GM19240 (cell line): Measurements from ENCODE around the gene ATN1.
"Not testable (repeated sequence)": the region's sequence is repeated elsewhere in the genome, so short reads cannot be mapped to it uniquely, and the experiment has no call there.

Source experiments
- DNase-seq: peaks from one replicate; pipeline ENCODE4 v3.0.0; 2011; ENCODE audit warnings: low spot score; ENCODE audit not compliant: insufficient read length

The ATN1 gene

DNA sequence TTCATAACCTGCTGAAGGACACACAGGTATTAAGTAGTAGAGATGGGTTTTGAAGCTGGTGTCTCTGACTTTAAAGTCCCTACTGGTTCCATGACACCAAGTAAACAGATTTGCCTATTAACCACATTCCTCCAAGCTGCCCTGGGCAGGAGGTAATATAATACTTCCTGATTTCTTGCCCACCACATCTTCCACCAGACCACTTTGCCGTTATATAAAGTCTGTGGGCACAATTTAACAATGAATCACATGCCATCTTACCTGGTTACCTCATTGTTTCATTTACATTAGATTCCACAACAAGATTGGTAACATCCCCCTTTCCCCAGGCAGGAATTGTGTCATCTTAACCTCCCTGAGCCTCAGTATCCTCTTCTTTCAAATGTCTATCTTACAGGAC lies 24.0 kb upstream of the ATN1 start:
- no peak for DNase-seq

DNA sequence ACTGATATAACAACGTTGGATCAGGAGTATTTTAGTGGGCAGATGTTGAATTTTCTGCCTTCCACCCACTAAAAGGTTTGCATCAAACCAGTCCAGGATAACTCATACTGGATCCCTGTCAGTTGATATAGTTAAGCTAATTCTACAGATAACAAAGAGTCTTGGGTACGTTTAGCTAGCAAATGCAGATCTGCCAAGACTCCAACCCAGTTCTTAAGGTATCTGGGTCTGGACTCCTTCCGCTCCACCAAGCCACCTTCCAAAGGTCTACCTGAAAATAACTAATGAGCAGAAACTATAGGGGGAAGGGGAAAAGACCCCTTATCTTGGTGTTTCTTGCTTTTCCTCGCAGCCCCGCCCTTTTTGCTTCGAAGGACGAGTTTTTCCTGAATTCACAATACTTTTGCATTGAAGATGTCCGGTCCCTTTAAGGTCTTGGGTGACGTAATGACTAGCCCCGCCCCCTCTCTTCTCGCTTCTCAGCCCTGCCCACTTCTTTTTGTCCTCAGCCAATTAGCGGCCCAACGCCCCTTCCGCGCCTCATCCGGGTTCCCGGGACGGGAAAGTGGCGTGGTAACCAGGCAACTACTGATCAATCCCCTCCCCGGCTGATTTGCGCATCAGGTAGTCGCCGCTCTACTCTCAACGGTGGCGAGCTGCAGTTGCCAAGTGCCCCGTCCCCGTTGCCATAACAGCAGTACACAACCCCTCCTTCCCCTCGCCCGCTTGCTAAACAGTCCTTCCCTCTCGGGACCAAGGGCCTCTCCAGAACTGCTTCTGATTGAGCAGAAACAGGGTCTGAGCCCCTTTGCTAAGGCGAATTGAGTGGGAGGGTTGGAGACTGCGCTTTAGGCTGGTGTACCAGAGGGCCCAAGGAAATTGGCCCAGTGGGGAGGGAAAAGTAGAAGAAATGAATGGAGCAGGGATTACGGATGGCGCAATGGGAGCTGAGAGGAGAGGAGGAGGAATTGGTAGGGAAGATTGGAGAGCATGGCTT lies 23.2 kb upstream of the ATN1 start, which contains the start of gene LRRC23:
Gene LRRC23, plus strand, starts transcription at position 543 of the 997 bp plus-strand sequence. CDS start 812 bp downstream, outside the sequence.
- DNase-seq, result peak; percentile 96

DNA sequence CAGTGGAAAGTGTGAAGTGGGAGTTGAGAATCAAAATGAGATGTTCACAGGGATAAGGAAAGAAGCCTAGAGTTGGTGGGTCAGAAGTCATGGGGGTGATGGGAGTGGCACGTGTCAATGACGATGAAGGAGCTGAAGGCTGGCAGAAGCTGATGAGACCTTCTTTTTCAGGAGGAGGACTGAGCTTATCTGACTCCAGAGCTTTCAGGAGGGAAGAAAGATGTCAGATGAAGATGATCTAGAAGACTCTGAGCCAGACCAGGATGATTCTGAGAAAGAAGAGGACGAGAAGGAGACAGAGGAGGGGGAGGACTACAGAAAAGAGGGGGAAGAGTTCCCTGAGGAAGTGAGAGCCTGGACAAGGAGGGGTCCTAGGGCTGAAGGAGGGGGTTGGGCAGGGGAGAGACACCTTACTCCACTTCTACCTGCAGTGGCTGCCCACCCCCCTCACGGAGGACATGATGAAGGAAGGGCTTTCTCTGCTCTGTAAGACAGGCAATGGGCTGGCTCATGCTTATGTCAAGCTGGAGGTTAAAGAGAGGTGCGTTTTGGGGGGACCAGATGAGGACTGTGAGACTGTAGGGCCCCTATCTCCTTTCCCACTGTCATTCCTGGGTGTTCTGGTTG lies 22.2 kb upstream of the ATN1 start:
- DNase-seq, result no peak

DNA sequence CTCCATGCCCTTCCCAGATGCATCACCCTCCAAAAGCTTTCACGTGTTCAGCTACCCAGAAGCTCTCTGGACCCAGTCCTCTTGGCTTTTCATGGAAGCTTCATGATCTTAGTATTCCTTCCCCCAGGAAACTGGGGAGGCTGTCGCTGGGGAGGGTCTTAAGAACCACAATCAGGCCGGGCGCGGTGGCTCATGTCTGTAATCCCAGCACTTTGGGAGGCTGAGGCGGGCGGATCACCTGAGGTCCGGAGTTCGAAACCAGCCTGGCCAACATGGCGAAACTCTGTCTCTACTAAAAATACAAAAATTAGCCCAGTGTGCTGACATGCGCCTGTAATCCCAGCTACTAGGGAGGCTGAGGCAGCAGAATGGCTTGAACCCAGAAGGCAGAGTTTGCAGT lies 19.6 kb upstream of the ATN1 start:
- not testable (repeated sequence) for DNase-seq

DNA sequence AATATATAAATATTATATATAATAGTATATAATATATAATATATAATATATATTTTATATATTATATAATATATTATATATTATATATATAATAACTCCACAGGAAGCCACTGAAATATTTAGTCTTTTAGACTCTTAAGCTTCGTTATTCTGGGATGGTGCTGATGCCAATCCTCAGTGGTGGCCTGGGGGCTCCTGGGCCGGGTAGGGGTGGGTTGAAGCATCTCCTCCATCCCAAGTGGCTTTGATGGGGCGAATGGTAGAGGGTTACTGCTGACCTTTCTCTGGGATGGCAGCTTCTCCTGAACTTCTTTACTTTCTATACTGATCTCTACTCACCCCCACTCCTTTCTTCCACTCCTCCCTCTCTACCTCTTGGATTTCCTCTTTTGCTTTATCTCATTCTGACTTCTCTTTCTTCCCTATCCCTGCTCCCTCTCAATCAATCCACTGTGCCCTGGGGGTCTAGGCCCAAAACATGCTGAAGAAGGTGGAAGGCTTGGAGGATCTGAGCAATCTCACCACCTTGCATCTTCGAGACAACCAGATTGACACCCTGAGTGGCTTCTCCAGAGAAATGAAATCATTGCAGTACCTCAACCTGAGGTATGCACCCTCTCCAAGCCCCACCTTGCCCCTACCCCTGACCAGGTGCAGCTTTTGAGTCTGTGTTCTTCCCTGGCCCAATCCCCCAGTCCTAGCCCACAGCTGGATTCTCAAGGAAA lies 18.2 kb upstream of the ATN1 start:
- DNase-seq, result no peak

DNA sequence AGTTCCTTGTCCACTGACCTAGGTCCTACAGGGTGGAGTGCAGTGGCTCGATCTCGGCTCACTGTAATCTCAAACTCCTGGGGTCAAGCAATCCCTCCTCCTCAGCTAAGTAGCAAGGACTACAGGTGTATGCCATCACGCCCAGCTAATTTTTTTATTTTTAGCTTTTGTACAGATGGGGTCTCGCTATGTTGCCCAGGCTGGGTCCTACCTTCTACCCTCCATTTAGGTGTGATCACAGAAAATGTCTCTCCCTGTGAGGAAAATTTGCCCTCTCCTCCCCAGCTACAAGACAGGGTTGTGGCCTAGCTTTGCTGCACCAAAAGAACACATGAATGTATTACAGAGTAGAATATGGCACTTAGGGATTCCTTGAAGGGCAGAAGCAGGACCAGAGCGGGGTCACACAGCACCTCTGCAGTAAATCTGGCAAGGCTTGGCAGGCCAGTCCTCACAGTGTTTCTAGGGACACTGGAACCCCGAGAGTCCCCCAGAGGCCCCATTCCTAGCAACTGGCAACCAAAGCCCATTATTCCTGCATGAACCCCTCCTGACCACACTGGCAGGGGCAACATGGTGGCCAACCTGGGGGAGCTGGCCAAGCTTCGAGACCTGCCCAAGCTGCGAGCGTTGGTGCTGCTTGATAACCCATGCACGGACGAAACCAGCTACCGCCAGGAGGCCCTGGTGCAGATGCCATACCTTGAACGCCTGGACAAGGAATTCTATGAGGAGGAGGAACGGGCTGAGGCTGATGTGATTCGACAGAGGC lies 15.4 kb upstream of the ATN1 start:
- DNase-seq, result no peak

DNA sequence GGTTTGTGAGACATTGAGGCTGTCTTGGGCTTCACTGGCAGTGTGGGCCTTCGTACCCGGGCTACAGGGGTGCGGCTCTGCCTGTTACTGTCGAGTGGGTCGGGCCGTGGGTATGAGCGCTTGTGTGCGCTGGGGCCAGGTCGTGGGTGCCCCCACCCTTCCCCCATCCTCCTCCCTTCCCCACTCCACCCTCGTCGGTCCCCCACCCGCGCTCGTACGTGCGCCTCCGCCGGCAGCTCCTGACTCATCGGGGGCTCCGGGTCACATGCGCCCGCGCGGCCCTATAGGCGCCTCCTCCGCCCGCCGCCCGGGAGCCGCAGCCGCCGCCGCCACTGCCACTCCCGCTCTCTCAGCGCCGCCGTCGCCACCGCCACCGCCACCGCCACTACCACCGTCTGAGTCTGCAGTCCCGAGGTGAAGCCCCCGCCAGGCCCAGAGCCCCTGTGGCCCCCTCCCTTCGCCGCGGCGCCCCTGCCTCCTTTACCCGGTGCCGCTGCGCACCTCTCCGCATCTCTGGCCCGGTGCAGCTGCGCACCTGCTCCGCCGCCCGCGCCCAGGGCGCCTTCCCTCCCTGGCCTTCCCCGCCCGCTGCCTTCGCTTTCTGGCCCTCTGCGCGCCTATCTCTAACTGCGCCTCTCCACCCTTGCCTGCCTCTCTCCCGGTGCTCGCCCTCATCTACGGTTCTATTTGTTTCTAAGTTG lies 13.4 kb upstream of the ATN1 start, which contains the start of gene ENO2:
Gene ENO2, plus strand, starts transcription at position 335 of the 701 bp plus-strand sequence. CDS start 1,253 bp downstream, outside the sequence.
- DNase-seq, result no peak

DNA sequence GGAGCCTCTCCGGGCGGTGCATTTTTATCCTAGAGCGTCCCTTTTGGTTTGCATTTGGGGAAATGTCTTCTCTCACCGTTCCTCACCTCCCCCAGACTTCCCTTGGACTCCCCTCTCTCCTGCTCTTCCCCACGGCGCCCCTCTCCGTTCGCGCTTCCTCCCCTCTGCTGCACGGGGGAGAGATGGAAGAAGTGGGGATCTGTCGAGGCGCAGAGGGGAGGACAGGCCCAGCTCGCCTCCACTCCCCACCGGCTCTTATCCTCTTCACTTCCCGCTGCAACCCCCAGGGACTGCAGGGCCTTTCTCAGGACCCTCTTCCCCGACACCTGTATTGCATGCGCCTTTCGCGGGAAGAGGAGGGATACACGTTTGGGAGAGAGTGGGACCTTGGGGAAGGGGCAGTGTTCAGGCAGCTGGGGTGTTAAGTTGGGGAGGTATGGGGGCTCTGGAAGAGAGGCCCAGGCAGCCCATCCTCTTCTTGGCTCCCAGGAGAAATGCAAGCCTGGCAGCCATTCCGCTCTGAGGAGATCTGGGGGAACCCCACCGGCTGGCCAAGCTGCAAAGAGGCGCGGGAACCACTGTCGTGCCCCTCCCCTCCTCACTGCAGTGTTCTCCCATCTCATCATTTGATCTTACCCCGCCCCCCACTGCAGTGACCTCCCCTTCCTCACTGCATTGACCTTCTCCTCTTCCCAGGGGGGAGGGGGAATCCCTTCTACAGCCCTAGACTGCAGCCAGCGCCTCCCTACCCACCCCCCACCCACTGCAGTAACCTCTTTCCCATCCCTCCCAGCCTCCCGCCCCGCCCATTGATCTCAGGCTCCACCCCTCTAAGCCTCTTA lies 12.6 kb upstream of the ATN1 start:
- DNase-seq, result no peak

DNA sequence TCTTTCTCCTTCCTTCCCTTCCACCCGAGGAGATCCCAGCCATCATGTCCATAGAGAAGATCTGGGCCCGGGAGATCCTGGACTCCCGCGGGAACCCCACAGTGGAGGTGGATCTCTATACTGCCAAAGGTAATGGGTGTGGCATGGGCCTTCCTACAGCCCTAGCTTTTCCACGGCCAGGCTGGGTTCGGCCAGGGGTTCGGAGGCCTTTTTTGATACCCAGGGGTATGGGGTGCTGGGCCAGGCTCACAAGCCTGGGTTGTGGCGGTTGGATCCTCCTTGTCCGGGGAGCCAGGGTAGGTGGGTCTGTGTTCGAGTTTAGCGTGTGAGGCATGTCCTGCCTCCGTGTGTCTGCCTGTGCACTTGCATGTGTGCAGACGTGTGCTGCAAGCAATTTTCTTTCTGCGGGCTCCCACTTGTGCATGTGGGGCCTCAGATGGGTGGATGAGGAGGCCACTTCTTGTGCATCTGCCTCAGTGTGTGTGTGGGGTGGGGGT lies 11.9 kb upstream of the ATN1 start:
- DNase-seq, result no peak

DNA sequence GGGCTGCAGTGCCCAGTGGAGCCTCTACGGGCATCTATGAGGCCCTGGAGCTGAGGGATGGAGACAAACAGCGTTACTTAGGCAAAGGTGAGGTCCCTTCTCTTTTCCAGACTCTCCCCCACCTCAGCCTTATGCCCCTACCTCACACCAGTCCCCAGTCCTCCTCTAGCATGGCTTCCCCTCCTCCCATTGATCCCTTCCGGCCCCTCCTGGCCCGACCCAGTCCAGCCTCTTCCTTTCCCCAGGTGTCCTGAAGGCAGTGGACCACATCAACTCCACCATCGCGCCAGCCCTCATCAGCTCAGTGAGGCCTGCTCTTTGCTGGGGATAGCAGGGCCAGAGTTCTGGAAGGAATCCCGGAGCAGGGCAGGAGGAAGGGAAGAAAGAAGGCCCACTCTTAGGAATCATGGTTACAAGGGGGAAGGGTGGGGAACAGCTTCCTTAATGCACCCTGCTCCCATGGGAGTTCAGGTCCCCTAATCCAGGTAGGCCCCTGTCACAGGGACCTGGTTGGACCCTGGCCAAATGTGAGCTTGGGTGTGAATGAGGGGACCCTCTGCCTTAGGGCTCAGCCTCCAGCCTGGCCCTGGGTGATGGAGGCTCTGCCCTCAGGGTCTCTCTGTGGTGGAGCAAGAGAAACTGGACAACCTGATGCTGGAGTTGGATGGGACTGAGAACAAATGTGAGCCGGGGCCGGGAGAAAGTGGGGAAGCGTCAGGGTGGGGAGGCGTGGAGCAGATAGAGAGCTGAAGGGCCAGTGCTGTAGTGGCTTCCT lies 11.1 kb upstream of the ATN1 start:
- DNase-seq, result no peak

DNA sequence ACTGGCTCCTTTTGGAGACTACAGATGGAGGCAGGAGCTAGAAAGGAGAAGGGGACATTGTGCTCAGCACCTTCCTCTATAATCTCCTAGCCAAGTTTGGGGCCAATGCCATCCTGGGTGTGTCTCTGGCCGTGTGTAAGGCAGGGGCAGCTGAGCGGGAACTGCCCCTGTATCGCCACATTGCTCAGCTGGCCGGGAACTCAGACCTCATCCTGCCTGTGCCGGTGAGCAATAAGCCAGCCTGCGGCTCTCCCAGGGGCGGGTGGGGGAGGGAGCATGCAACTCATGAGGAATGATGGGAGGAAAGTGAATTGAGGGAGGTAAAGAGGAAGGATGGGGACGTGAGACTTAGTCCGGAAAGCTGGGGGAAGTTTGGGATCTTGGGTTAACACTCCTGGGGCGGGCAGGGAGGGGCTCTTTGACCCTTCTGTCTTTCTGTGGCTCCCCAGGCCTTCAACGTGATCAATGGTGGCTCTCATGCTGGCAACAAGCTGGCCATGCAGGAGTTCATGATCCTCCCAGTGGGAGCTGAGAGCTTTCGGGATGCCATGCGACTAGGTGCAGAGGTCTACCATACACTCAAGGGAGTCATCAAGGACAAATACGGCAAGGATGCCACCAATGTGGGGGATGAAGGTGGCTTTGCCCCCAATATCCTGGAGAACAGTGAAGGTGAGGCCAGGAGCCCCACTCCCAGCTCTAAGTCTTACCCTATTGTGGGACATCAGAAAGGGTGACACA lies 10.1 kb upstream of the ATN1 start:
- DNase-seq, result no peak

DNA sequence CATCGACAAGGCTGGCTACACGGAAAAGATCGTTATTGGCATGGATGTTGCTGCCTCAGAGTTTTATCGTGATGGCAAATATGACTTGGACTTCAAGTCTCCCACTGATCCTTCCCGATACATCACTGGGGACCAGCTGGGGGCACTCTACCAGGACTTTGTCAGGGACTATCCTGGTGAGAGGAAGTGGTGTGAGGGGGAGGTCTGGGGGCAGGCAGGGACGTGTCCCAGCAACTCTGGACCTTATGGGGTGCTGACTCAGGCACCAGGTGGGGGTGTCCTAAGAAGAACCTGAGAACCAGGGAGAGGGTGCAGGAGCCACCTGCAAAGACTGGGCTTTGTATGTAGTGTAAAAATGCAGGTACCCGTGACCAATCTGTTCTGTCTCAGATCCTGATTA lies 8.2 kb upstream of the ATN1 start:
- DNase-seq, result no peak

DNA sequence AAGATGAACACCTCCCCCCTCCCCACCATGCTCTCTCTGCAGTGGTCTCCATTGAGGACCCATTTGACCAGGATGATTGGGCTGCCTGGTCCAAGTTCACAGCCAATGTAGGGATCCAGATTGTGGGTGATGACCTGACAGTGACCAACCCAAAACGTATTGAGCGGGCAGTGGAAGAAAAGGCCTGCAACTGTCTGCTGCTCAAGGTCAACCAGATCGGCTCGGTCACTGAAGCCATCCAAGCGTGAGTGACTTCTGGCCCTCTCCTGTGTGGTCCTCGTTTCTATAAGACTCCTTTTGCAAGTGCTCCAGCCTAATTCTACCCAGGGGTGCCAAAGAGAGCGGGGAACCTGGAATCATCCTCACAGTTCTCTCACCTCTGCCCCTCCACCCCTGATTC lies 6.2 kb upstream of the ATN1 start:
- no peak for DNase-seq

DNA sequence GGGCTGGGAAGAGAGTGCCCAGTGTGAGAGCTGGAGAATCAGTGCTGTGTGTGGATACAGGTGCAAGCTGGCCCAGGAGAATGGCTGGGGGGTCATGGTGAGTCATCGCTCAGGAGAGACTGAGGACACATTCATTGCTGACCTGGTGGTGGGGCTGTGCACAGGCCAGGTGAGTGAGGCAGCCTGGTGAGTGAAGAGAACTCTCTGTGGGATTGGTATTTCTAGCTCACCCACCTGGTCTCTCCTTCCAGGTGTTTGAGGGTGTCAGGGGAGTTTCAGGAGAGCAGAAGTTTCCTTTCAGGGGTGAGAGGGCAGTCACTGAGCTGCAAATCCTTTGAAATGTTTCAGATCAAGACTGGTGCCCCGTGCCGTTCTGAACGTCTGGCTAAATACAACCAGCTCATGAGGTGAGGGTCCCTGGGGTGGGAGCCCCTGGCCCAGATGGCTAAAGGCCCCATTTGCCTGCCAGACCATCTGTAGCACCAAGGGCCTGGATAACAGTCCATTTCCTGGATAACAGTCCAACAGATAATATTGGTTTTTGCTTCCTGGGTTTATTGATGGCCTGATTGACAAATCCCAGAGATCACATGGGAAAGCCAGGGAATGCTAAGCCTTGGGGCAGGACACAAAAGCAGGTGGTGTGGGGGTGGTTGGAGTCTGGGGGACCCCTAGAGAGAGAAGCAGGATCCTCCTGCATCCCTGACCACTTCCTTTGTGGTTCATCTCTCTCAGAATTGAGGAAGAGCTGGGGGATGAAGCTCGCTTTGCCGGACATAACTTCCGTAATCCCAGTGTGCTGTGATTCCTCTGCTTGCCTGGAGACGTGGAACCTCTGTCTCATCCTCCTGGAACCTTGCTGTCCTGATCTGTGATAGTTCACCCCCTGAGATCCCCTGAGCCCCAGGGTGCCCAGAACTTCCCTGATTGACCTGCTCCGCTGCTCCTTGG lies 5.5 kb upstream of the ATN1 start:
- DNase-seq, result no peak

DNA sequence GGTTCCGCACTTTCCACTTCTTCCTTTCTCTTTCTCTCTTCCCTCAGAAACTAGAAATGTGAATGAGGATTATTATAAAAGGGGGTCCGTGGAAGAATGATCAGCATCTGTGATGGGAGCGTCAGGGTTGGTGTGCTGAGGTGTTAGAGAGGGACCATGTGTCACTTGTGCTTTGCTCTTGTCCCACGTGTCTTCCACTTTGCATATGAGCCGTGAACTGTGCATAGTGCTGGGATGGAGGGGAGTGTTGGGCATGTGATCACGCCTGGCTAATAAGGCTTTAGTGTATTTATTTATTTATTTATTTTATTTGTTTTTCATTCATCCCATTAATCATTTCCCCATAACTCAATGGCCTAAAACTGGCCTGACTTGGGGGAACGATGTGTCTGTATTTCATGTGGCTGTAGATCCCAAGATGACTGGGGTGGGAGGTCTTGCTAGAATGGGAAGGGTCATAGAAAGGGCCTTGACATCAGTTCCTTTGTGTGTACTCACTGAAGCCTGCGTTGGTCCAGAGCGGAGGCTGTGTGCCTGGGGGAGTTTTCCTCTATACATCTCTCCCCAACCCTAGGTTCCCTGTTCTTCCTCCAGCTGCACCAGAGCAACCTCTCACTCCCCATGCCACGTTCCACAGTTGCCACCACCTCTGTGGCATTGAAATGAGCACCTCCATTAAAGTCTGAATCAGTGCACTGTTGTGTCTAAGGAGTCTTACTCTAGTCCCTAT lies 4.6 kb upstream of the ATN1 start:
- DNase-seq, result no peak

DNA sequence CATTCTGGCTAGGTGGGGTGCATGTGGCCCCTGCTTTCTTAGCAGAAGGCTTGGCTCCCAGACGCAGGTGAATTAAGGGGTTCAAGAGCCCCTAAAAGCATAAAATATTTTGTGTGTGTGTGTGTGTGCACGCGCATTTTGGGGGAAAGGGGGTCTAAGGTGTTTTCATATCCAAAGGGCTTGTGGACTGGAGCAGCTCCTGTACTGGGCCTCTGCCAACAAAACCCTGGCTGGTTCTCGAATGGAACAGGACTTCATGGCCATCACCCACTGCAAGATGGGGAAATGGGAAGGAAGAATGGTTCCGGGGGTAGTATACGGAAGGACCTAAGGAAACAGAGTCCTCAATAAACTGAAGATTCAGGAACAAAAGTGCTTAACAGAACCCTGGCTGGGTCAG lies 3.9 kb upstream of the ATN1 start:
- no peak for DNase-seq
